Astrocyte of the cerebellum (primary cell): Measurements from ENCODE around the gene LYRM7.
"Not testable (repeated sequence)": the region's sequence is repeated elsewhere in the genome, so short reads cannot be mapped to it uniquely, and the experiment has no call there.

ENCODE experiments used
- DNase-seq: peaks from one replicate; pipeline ENCODE4 v3.0.0-alpha.2; 2011; ENCODE audit warnings: low read depth
- H3K4me3 ChIP-seq: 2 replicates; pipeline ENCODE4 v1.5.1; 2011; ENCODE audit warnings: mild to moderate bottlenecking, low read depth, low read length, moderate library complexity
- CTCF ChIP-seq: IDR thresholded peaks from 2 replicates; pipeline ENCODE4 v1.5.1; 2012; ENCODE audit warnings: low read length, low read depth, moderate library complexity, mild to moderate bottlenecking; ENCODE audit errors: missing control alignments
- in situ Hi-C: cut with HindIII; loops from 2 replicates; pipeline ENCODE4 v1.10.0; 2017; ENCODE audit warnings: low sequenced_read_pairs

The LYRM7 gene

GRCh38 chr5:131170540-131171275 lies at the start of gene LYRM7:
LYRM7 (plus strand) TSS chr5:131170944; CDS start chr5:131171021, 77 bp downstream.
- in situ Hi-C loops, result no loop called here
- TF ChIP-seq CTCF, result peak; percentile 5
- peak within 1 kb of the TSS; percentile 62 for H3K4me3 ChIP-seq
- DNase-seq, result peak; percentile 99

GRCh38 chr5:131127244-131127643 lies 43.5 kb upstream of the LYRM7 start:
- H3K4me3 ChIP-seq, DNase-seq, in situ Hi-C loops: not testable (repeated sequence)

GRCh38 chr5:131129306-131129705 lies 41.4 kb upstream of the LYRM7 start:
- TF ChIP-seq CTCF, result no peak
- in situ Hi-C loops, result no loop called here

GRCh38 chr5:131133091-131133490 lies 37.7 kb upstream of the LYRM7 start:
- DNase-seq, in situ Hi-C loops, H3K4me3 ChIP-seq: not testable (repeated sequence)

More at GRCh38 chr5:131129306-131129705, 41.4 kb upstream of the LYRM7 start:
- no peak overlapping the region for H3K4me3 ChIP-seq
- no peak for DNase-seq

- H3K4me3 ChIP-seq, DNase-seq, in situ Hi-C loops: not testable (repeated sequence)
Observed at GRCh38 chr5:131138406-131138805, 32.3 kb upstream of the LYRM7 start.

GRCh38 chr5:131139321-131139720 lies 31.4 kb upstream of the LYRM7 start:
- no peak overlapping the region for H3K4me3 ChIP-seq
- no peak for DNase-seq
- no peak for TF ChIP-seq CTCF
- in situ Hi-C loops, result no loop called here

GRCh38 chr5:131142970-131143617 lies 27.6 kb upstream of the LYRM7 start:
- DNase-seq, result no peak
- in situ Hi-C loops, result no loop called here

More at GRCh38 chr5:131142970-131143617, 27.6 kb upstream of the LYRM7 start:
- TF ChIP-seq CTCF, result no peak
- H3K4me3 ChIP-seq, result no peak overlapping the region
